GM23338 (cell line): ENCODE results near the gene MOCOS. TPM values are rescaled to one million over a fixed set of nuclear protein-coding genes. Genes with fewer than 3 reads are reported as not detected.

Source experiments
- ATAC-seq: fragments of 200-7000 bp; cut with Tn5 transposase; 3 replicates; pipeline ENCODE4 v1.9.1; 2020
- DNase-seq: peaks from one replicate; pipeline ENCODE4 v3.0.0-alpha.2; 2015; ENCODE audit warnings: low spot score
- H2AFZ ChIP-seq: fragments of 200-600 bp; sonication (generic); 2 replicates; pipeline ENCODE4 v1.8.0; 2016; ENCODE audit warnings: antibody characterized with exemption, mild to moderate bottlenecking, moderate library complexity
- H3F3A ChIP-seq: fragments of 200-600 bp; sonication (generic); replicated peaks from 2 replicates; pipeline ENCODE4 v1.8.0; 2017; ENCODE audit warnings: antibody characterized with exemption, mixed run types, low read depth
- H3K27ac ChIP-seq: fragments of 200-600 bp; sonication (generic); 2 replicates; pipeline ENCODE4 v1.6.1; 2016; ENCODE audit warnings: low read depth
- H3K27me3 ChIP-seq: fragments of 200-600 bp; sonication (generic); 2 replicates; pipeline ENCODE4 v1.8.0; 2016; ENCODE audit warnings: mild to moderate bottlenecking, mixed run types, moderate library complexity; ENCODE audit not compliant: insufficient read depth
- H3K36me3 ChIP-seq: fragments of 200-600 bp; sonication (generic); 2 replicates; pipeline ENCODE4 v1.8.0; 2016; ENCODE audit warnings: mild to moderate bottlenecking; ENCODE audit not compliant: insufficient read depth
- H3K4me1 ChIP-seq: fragments of 200-600 bp; sonication (generic); 2 replicates; pipeline ENCODE4 v1.8.0; 2016; ENCODE audit warnings: mild to moderate bottlenecking, moderate library complexity; ENCODE audit not compliant: insufficient read depth
- H3K4me2 ChIP-seq: fragments of 200-600 bp; sonication (generic); 2 replicates; pipeline ENCODE4 v1.7.1; 2017; ENCODE audit warnings: mixed run types
- H3K4me3 ChIP-seq: fragments of 200-600 bp; sonication (generic); 2 replicates; pipeline ENCODE4 v1.6.1; 2016; ENCODE audit warnings: mixed run types
- H3K79me2 ChIP-seq: fragments of 200-600 bp; sonication (generic); replicated peaks from 2 replicates; pipeline ENCODE4 v1.8.0; 2017; ENCODE audit warnings: mild to moderate bottlenecking; ENCODE audit not compliant: insufficient read depth
- H3K9me2 ChIP-seq: fragments of 200-600 bp; sonication (generic); 2 replicates; pipeline ENCODE4 v1.8.0; 2017; ENCODE audit not compliant: insufficient read depth
- H4K20me1 ChIP-seq: fragments of 200-600 bp; sonication (generic); replicated peaks from 2 replicates; pipeline ENCODE4 v1.8.0; 2017; ENCODE audit warnings: mild to moderate bottlenecking; ENCODE audit not compliant: insufficient read depth
- H3K27ac Mint-ChIP-seq: 2 replicates; pipeline ENCODE4 v1.8.0; 2020; ENCODE audit warnings: inconsistent platforms, mild to moderate bottlenecking, moderate library complexity, mixed read lengths
- H3K27me3 Mint-ChIP-seq: 3 replicates; pipeline ENCODE4 v1.8.0; 2022; ENCODE audit warnings: low read depth, mild to moderate bottlenecking, moderate library complexity, mixed read lengths, inconsistent platforms; ENCODE audit not compliant: insufficient read depth, poor library complexity
- H3K36me3 Mint-ChIP-seq: 3 replicates; pipeline ENCODE4 v1.8.0; 2021; ENCODE audit warnings: low read depth, mild to moderate bottlenecking, inconsistent platforms, moderate library complexity, mixed read lengths
- H3K4me1 Mint-ChIP-seq: 3 replicates; pipeline ENCODE4 v1.8.0; 2020; ENCODE audit warnings: mild to moderate bottlenecking, inconsistent platforms, mixed read lengths
- H3K4me3 Mint-ChIP-seq: 3 replicates; pipeline ENCODE4 v1.8.0; 2021; ENCODE audit warnings: moderate library complexity, mild to moderate bottlenecking, inconsistent platforms, mixed read lengths
- H3K9me3 Mint-ChIP-seq: 3 replicates; pipeline ENCODE4 v1.8.0; 2020; ENCODE audit warnings: moderate library complexity, mild to moderate bottlenecking, inconsistent platforms, mixed read lengths
- CREB1 ChIP-seq: fragments of 250-450 bp; sonication (Bioruptor Pico); IDR thresholded peaks from 2 replicates; pipeline ENCODE4 v1.5.0; 2020; ENCODE audit warnings: low read depth, mild to moderate bottlenecking, moderate library complexity
- CTCF ChIP-seq, 2 experiments: fragments of 200-600 bp in 1 of 2; sonication (generic) in 1 of 2; conservative IDR thresholded peaks; 2 replicates each; pipeline versions ENCODE4 v1.5.1 to v1.6.1; 2016 to 2017; ENCODE audit warnings: antibody characterized with exemption in 2 of 2, low read depth in 2 of 2, mild to moderate bottlenecking in 2 of 2, moderate library complexity in 1 of 2
- ETS1 ChIP-seq: IDR thresholded peaks from 2 replicates; pipeline ENCODE4 v1.6.1; 2016; ENCODE audit warnings: antibody characterized with exemption
- EZH2 ChIP-seq: fragments of 200-600 bp; sonication (generic); IDR thresholded peaks from one replicate; pipeline ENCODE4 v1.8.0; 2017; ENCODE audit warnings: antibody characterized with exemption, mild to moderate bottlenecking, low read depth; ENCODE audit not compliant: unreplicated experiment
- EZH2phosphoT487 ChIP-seq: fragments of 200-600 bp; sonication (generic); IDR thresholded peaks from one replicate; pipeline ENCODE4 v1.8.1; 2018; ENCODE audit warnings: antibody characterized with exemption; ENCODE audit not compliant: unreplicated experiment
- JUNB ChIP-seq: IDR thresholded peaks from one replicate; pipeline ENCODE4 v1.6.1; 2016; ENCODE audit warnings: antibody characterized with exemption; ENCODE audit not compliant: unreplicated experiment
- NANOG ChIP-seq: IDR thresholded peaks from 2 replicates; pipeline ENCODE4 v1.6.1; 2016; ENCODE audit warnings: antibody characterized with exemption, borderline replicate concordance
- POLR2AphosphoS5 ChIP-seq: IDR thresholded peaks from 2 replicates; pipeline ENCODE4 v1.6.1; 2016; ENCODE audit warnings: antibody characterized with exemption, low read depth
- REST ChIP-seq: IDR thresholded peaks from one replicate; pipeline ENCODE4 v1.6.1; 2018; ENCODE audit warnings: antibody characterized with exemption; ENCODE audit not compliant: unreplicated experiment
- STAT1 ChIP-seq: IDR thresholded peaks from one replicate; pipeline ENCODE4 v1.6.1; 2016; ENCODE audit warnings: antibody characterized with exemption; ENCODE audit not compliant: unreplicated experiment
- ZNF114 ChIP-seq: fragments of 250-450 bp; sonication (Bioruptor Pico); IDR thresholded peaks from 2 replicates; pipeline ENCODE4 v1.5.0; 2020; ENCODE audit warnings: mild to moderate bottlenecking, moderate library complexity
- ZNF331 ChIP-seq: fragments of 250-450 bp; sonication (Bioruptor Pico); IDR thresholded peaks from 2 replicates; pipeline ENCODE4 v1.5.0; 2020; ENCODE audit warnings: low read depth, mild to moderate bottlenecking, moderate library complexity
- ZNF462 ChIP-seq: fragments of 250-450 bp; sonication (Bioruptor Pico); IDR thresholded peaks from 2 replicates; pipeline ENCODE4 v1.5.0; 2020; ENCODE audit warnings: mild to moderate bottlenecking, moderate library complexity
- polyA plus RNA-seq: library from polyadenylated mRNA; unstranded; fragments of >200 nt; fragmentation: Nextera tagmentation; extraction: Ambion mirVana; gene quantifications from 2 replicates; pipeline ENCODE4 v1.2.1, GENCODE V29; 2016
- total RNA-seq: library from RNA; depleted of rRNA; stranded (reverse); fragments of >200 nt; shearing (Covaris generic); gene quantifications from 2 replicates; pipeline ENCODE4 v1.2.3, GENCODE V29; 2014

The MOCOS gene
- total and polyA plus RNA-seq, 2 experiments from 2014 or later = 3.9 to 7.2 TPM

GRCh38 chr18:36211612-36212065 is 24.3 kb downstream of the MOCOS start:
- no peak overlapping the region for H3K4me2 ChIP-seq
- no peak overlapping the region; the same call in 1 of the 2 replicates for H3K27ac Mint-ChIP-seq

More at GRCh38 chr18:36211612-36212065, 24.3 kb downstream of the MOCOS start:
- ATAC-seq (no peak), DNase-seq (no peak)
- Mint-ChIP-seq H3K27me3 (peaks cover 8% of the 10 kb centered on the region), H3K4me1 (no peaks in the 10 kb centered on the region; the same call in 2 of the 3 replicates), H3K4me3 (no peak overlapping the region), H3K9me3 (peaks cover 3% of the 10 kb centered on the region; the same call in 2 of the 3 replicates), H3K36me3 (peaks cover 46% of the 10 kb centered on the region)
- Histone ChIP-seq H3F3A (no peaks in the 10 kb centered on the region), H3K27me3 (no peaks in the 10 kb centered on the region), H3K79me2 (no peaks in the 10 kb centered on the region), H3K4me3 (no peak overlapping the region), H3K9me2 (no peaks in the 10 kb centered on the region), H3K27ac (no peak overlapping the region), H3K4me1 (no peaks in the 10 kb centered on the region), H4K20me1 (no peaks in the 10 kb centered on the region; the same call in 1 of the 2 replicates), H3K36me3 (peaks cover 4% of the 10 kb centered on the region; the same call in 1 of the 2 replicates), H2AFZ (no peak overlapping the region)
- TF ChIP-seq EZH2phosphoT487 (no peak), JUNB (no peak), ZNF462 (CRISPR knock-in tag) (no peak), ZNF331 (CRISPR knock-in tag) (no peak), CTCF (conservative IDR thresholded peaks at IDR 0.05; ENCODE audit: low read depth in 2 of 2) (no peak), CREB1 (CRISPR knock-in tag) (no peak), REST (no peak), EZH2 (no peak), ETS1 (no peak), ZNF114 (CRISPR knock-in tag) (no peak), NANOG (no peak), POLR2AphosphoS5 (no peak), STAT1 (no peak)
